ENCODE data around the gene S100A5. TPM values are rescaled to one million over a fixed set of nuclear protein-coding genes. Genes with fewer than 3 reads are reported as not detected.
"Not testable (repeated sequence)": the region's sequence is repeated elsewhere in the genome, so short reads cannot be mapped to it uniquely, and the experiment has no call there.

Gene S100A5
- polyA plus RNA-seq, 6 donors from 2014 or later, result not detected

GRCh38 chr1:153575497-153575896 is 34.8 kb upstream of the S100A5 start:
- Mint-ChIP-seq H3K27me3 (peaks cover 0 to 40% (median 20%) of the 10 kb centered on the region in 3 donors), H3K4me1 (peaks cover 11 to 18% (median 14%) of the 10 kb centered on the region in 3 donors)
- H3K27ac Mint-ChIP-seq; ATAC-seq (ENCODE audit: low read depth in 2 of 2); H3K4me3 Mint-ChIP-seq; H3K9me3 Mint-ChIP-seq; H3K36me3 Mint-ChIP-seq; DNase-seq: not testable (repeated sequence)

GRCh38 chr1:153575081-153575491 is 34.4 kb upstream of the S100A5 start:
- H3K36me3 Mint-ChIP-seq; DNase-seq; H3K9me3 Mint-ChIP-seq; H3K27ac Mint-ChIP-seq; ATAC-seq (ENCODE audit: low read depth in 2 of 2); H3K4me3 Mint-ChIP-seq: not testable (repeated sequence)
- peaks cover 0 to 44% (median 22%) of the 10 kb centered on the region in 3 donors for H3K27me3 Mint-ChIP-seq
- H3K4me1 Mint-ChIP-seq, result peaks cover 11 to 18% (median 14%) of the 10 kb centered on the region in 3 donors

GRCh38 chr1:153573351-153573750 is 32.6 kb upstream of the S100A5 start:
- Mint-ChIP-seq H3K27ac (peak overlapping the region in 1 of 6 donors; percentile 57), H3K36me3 (no peaks in the 10 kb centered on the region), H3K4me3 (no peak overlapping the region), H3K4me1 (peaks cover 16 to 23% (median 18%) of the 10 kb centered on the region in 3 donors), H3K27me3 (peaks cover 0 to 42% (median 22%) of the 10 kb centered on the region in 3 donors), H3K9me3 (no peaks in the 10 kb centered on the region)
- DNase-seq, result no peak
- no peak for ATAC-seq (ENCODE audit: low read depth in 2 of 2)

- H3K27ac Mint-ChIP-seq, result peak overlapping the region in 1 of 6 donors; percentile 42
- H3K4me3 Mint-ChIP-seq, result no peak overlapping the region
- DNase-seq, result peak; percentile 57
Measured at GRCh38 chr1:153572569-153573015, 31.9 kb upstream of the S100A5 start.

GRCh38 chr1:153571706-153572105 is 31.0 kb upstream of the S100A5 start:
- H3K27ac Mint-ChIP-seq, result peak overlapping the region in 2 of 6 donors; percentile 8 to 75
- H3K9me3 Mint-ChIP-seq, result no peaks in the 10 kb centered on the region
- no peak for DNase-seq
- no peaks in the 10 kb centered on the region for H3K36me3 Mint-ChIP-seq
- H3K4me3 Mint-ChIP-seq, result no peak overlapping the region
- peaks cover 0 to 27% (median 22%) of the 10 kb centered on the region in 3 donors for H3K27me3 Mint-ChIP-seq
- ATAC-seq (ENCODE audit: low read depth in 2 of 2), result no peak
- peaks cover 16 to 24% (median 19%) of the 10 kb centered on the region in 3 donors for H3K4me1 Mint-ChIP-seq

More at GRCh38 chr1:153572569-153573015, 31.9 kb upstream of the S100A5 start:
- Mint-ChIP-seq H3K27me3 (peaks cover 0 to 35% (median 22%) of the 10 kb centered on the region in 3 donors), H3K36me3 (no peaks in the 10 kb centered on the region), H3K4me1 (peaks cover 19 to 22% (median 22%) of the 10 kb centered on the region in 3 donors), H3K9me3 (no peaks in the 10 kb centered on the region)
- peak; percentile 95 to 97 for ATAC-seq (ENCODE audit: low read depth in 2 of 2)

GRCh38 chr1:153570874-153571273 is 30.1 kb upstream of the S100A5 start:
- Mint-ChIP-seq H3K27me3 (peaks cover 0 to 27% (median 22%) of the 10 kb centered on the region in 3 donors), H3K4me1 (peaks cover 24 to 32% (median 26%) of the 10 kb centered on the region in 3 donors), H3K9me3 (no peaks in the 10 kb centered on the region), H3K4me3 (no peak overlapping the region), H3K36me3 (no peaks in the 10 kb centered on the region), H3K27ac (peak overlapping the region in 3 of 6 donors; percentile 18 to 67 (median 37))
- DNase-seq (no peak), ATAC-seq (ENCODE audit: low read depth in 2 of 2) (no peak)

DNA sequence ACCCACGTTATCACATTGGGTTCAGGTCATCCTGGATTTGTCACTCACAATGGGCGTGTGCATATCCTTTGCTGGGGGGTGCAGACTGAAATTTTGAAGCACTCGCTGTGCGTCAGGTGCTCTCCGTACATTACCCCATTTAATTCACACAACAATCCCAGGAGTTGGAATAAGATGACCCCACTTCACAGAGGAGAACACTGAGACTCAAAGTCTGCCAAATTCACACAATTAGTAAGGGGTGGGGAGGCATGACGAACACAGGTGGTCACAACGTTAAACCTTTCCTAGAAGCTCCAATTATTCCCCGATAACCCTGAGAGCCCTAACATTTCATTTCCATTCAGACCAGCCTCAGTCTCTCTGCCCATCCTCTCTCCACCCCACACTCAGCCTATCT is 28.7 kb upstream of the S100A5 start:
- DNase-seq (no peak), ATAC-seq (ENCODE audit: low read depth in 2 of 2) (no peak)
- Mint-ChIP-seq H3K36me3 (no peaks in the 10 kb centered on the region), H3K4me3 (no peak overlapping the region), H3K27ac (no peak overlapping the region), H3K9me3 (no peaks in the 10 kb centered on the region), H3K4me1 (peaks cover 30 to 35% (median 32%) of the 10 kb centered on the region in 3 donors), H3K27me3 (peaks cover 0 to 27% (median 22%) of the 10 kb centered on the region in 3 donors)

- ATAC-seq (ENCODE audit: low read depth in 2 of 2), result peak in 1 of 2 donors; percentile 44
- no peaks in the 10 kb centered on the region for H3K36me3 Mint-ChIP-seq
- H3K27ac Mint-ChIP-seq, result peak overlapping the region in 4 of 6 donors; percentile 0 to 77 (median 16)
- H3K27me3 Mint-ChIP-seq, result peaks cover 0 to 27% (median 22%) of the 10 kb centered on the region in 3 donors
- H3K9me3 Mint-ChIP-seq, result no peaks in the 10 kb centered on the region
- H3K4me1 Mint-ChIP-seq, result peaks cover 30 to 35% (median 32%) of the 10 kb centered on the region in 3 donors
- peak; percentile 68 for DNase-seq
- H3K4me3 Mint-ChIP-seq, result peak overlapping the region in 3 of 8 donors; percentile 3 to 35 (median 20)
Measured at GRCh38 chr1:153568367-153569099, 27.8 kb upstream of the S100A5 start.

DNA sequence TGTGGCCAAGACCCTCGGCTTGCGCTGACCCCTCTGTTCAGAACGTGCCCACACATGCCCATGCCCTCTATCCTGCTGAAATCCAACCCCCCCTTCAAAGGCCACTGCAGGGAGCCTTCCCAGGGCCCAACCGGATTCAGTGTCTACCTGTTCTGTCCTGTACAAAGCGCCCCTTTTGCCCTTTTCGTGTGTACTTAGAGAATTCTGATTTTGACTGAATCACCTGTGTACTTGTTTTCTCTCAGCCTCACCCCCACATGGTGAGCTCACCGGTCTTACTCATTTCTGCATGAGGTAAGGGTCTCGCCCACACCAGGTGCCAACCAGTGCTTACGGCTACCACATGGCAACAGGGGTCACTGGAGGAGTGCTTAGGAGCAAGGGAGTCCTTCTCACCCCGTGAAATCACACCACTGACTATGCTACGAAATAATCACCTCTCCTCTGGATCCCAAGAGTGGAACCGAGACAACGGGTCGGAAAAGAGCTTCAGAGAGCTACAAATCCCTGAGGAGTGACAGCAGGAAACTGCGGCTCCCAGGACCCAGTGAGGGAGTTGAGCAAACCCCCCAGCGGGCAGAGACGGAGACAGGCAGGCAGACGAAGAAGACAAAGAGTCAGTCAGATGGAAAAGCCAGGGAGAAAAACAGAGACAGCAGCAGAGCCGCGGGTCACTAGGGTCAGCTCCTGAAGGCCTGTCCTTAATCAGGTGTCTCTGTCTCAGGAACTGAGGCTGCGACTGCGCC is 27.1 kb upstream of the S100A5 start:
- H3K27ac Mint-ChIP-seq, result peak overlapping the region in 2 of 6 donors; percentile 49 to 61

GRCh38 chr1:153566414-153567371 is 26.0 kb upstream of the S100A5 start:
- Mint-ChIP-seq H3K27ac (peak overlapping the region in 3 of 6 donors; percentile 68 to 79 (median 74)), H3K4me1 (peaks cover 20 to 26% (median 24%) of the 10 kb centered on the region in 3 donors), H3K27me3 (peaks cover 0 to 24% (median 17%) of the 10 kb centered on the region in 3 donors), H3K4me3 (peak overlapping the region in 2 of 8 donors; percentile 34 to 36), H3K9me3 (no peaks in the 10 kb centered on the region), H3K36me3 (no peaks in the 10 kb centered on the region)
- DNase-seq (no peak), ATAC-seq (ENCODE audit: low read depth in 2 of 2) (peak; percentile 21 to 22)

More for the DNA sequence above, 27.1 kb upstream of the S100A5 start:
- no peak for ATAC-seq (ENCODE audit: low read depth in 2 of 2)
- no peaks in the 10 kb centered on the region for H3K36me3 Mint-ChIP-seq
- no peaks in the 10 kb centered on the region for H3K9me3 Mint-ChIP-seq
- H3K27me3 Mint-ChIP-seq, result peaks cover 0 to 27% (median 22%) of the 10 kb centered on the region in 3 donors
- peak overlapping the region in 1 of 8 donors; percentile 51 for H3K4me3 Mint-ChIP-seq
- no peak for DNase-seq
- H3K4me1 Mint-ChIP-seq, result peaks cover 25 to 30% (median 29%) of the 10 kb centered on the region in 3 donors

DNA sequence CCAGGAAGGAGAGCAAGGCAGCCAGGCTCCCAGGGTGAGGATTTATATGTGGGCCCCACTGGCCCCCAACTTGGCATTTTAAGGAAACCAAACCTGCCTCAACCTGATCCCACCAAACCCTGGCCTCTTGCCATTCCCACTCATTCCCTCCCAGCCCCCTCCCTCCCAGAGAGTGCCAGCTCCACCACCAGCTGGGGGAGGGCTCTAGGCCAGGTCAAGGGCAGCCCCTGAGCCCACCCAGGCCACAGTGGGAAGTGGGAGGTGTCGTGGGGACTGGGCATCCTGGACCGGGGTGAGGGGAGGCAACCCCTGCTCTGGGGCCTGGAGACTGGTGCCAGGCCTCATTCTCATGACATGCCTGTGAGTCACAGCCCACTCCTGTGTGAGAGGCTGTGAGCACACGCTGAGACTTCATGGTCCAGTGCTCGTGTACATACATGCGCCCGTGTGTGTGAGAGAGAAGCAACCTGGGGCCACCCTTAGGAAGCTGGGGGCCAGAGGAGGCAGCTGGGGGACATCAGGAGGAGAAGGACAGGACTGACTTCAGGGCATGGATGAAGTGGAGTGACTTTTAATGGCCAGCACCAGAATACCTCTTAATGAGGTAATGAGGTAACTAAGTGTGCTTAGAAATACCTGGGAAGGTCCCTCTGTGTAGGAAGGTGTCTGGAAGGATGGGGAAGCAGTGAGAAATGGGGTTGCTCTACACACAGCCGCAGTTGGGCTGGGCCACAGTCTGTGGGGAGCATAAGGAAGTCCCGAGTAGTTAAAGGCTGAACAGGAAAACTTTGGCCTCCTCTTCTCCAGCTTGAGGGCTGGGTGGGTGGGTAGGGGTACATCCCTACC is 25.0 kb upstream of the S100A5 start, which contains the start of gene S100A2:
Gene S100A2 (minus strand): TSS at position 316 of the 846 bp plus-strand sequence. CDS start 1,967 bp downstream, outside the sequence.
- H3K4me3 Mint-ChIP-seq, result peak within 1 kb of the TSS in 3 of 8 donors; percentile 19 to 61 (median 36)
- ATAC-seq (ENCODE audit: low read depth in 2 of 2), result peak; percentile 70 to 75

More for the DNA sequence above, 25.0 kb upstream of the S100A5 start, which contains the start of gene S100A2:
- Mint-ChIP-seq H3K4me1 (peaks cover 20 to 26% (median 24%) of the 10 kb centered on the region in 3 donors), H3K27ac (peak within 1 kb of the TSS; percentile 72 to 94 (median 81)), H3K9me3 (no peaks in the 10 kb centered on the region), H3K27me3 (peaks cover 0 to 16% (median 11%) of the 10 kb centered on the region in 3 donors), H3K36me3 (no peaks in the 10 kb centered on the region)
- DNase-seq, result no peak

All from naive B cell (primary cell).